ENCODE results near the gene TESK2.

- no peak for TF ChIP-seq EP300 (IDR thresholded peaks at IDR 0.05; ENCODE audit: borderline replicate concordance)
- TF ChIP-seq ZBTB7A (IDR thresholded peaks at IDR 0.05; ENCODE audit: low read depth): no peak
- no peak for TF ChIP-seq CEBPB (IDR thresholded peaks at IDR 0.05)
- no peak for TF ChIP-seq MAX (IDR thresholded peaks at IDR 0.05)
- TF ChIP-seq NFIC (IDR thresholded peaks at IDR 0.05): no peak
- peak; percentile 57 for TF ChIP-seq USF1 (IDR thresholded peaks at IDR 0.05)
- TF ChIP-seq FOXM1 (IDR thresholded peaks at IDR 0.05; ENCODE audit: borderline replicate concordance, low read depth): no peak
- no peak for TF ChIP-seq TCF12 (IDR thresholded peaks at IDR 0.05; ENCODE audit: low read depth)
- no peak for TF ChIP-seq RAD21 (IDR thresholded peaks at IDR 0.05; ENCODE audit: low read depth)
- TF ChIP-seq YY1 (IDR thresholded peaks at IDR 0.05; ENCODE audit: low read depth): no peak
- no peak for TF ChIP-seq TAF1 (IDR thresholded peaks at IDR 0.05; ENCODE audit: low read depth)
- no peak for TF ChIP-seq CREB1 (IDR thresholded peaks at IDR 0.05; ENCODE audit: low read depth)
Observed at GRCh38 chr1:45340816-45341466, 150.0 kb downstream of the TESK2 start.

All from Ishikawa (cell line).